ACC112 (cell line): ENCODE data around the gene KIF20B.
A peak's percentile ranks its signal among the peaks of the same experiment; 100 is the strongest.

Experiments used
- H2AFZ ChIP-seq: fragments of 200-600 bp; sonication (generic); one replicate; pipeline ENCODE4 v1.6.0; 2017; ENCODE audit warnings: antibody characterized with exemption, low read length; ENCODE audit not compliant: unreplicated experiment
- H3K27ac ChIP-seq: fragments of 200-600 bp; sonication (generic); 2 replicates; pipeline ENCODE4 v1.5.1; 2014; ENCODE audit warnings: low read depth, mild to moderate bottlenecking, antibody characterized with exemption, low read length, moderate library complexity
- H3K27me3 ChIP-seq: fragments of 200-600 bp; sonication (generic); 2 replicates; pipeline ENCODE4 v1.6.1; 2014; ENCODE audit warnings: mild to moderate bottlenecking, antibody characterized with exemption, low read length, moderate library complexity, mixed read lengths; ENCODE audit not compliant: insufficient read depth
- H3K36me3 ChIP-seq: fragments of 200-600 bp; sonication (generic); 2 replicates; pipeline ENCODE4 v1.6.1; 2016; ENCODE audit warnings: mild to moderate bottlenecking, antibody characterized with exemption, low read length, moderate library complexity, mixed read lengths; ENCODE audit not compliant: insufficient read depth
- H3K4me1 ChIP-seq: fragments of 200-600 bp; sonication (generic); one replicate; pipeline ENCODE4 v1.6.1; 2016; ENCODE audit warnings: low read length, mixed read lengths; ENCODE audit not compliant: insufficient read depth, unreplicated experiment, control insufficient read depth
- H3K4me3 ChIP-seq: fragments of 200-600 bp; sonication (generic); 2 replicates; pipeline ENCODE4 v1.5.1; 2014; ENCODE audit warnings: mild to moderate bottlenecking, low read depth, low read length
- H3K79me2 ChIP-seq: fragments of 200-600 bp; sonication (generic); one replicate; pipeline ENCODE4 v1.6.0; 2016; ENCODE audit warnings: low read length; ENCODE audit not compliant: control insufficient read depth, unreplicated experiment, insufficient read depth

KIF20B gene

DNA sequence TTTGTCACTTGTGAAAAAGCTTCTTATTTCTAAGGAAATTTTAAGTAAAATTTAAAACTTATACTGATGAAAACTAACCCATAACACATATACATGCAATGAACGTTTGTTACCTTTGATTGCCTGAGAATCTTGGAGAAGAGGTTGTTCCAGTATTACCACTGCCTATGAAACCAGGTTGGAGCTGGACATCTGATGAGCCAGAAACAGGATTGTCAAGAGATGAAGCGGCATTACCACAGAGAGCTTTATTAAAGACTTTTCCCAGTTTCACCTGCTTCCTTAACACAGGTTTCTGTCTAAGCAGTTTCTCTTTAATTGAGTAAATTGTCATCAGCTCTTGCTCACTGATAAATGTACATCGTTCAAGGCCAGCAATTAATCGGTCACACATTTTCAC is 9.0 kb upstream of the KIF20B start:
- H3K79me2 ChIP-seq, result no peaks in the 10 kb centered on the region
- no peak overlapping the region for H3K4me3 ChIP-seq
- H3K27me3 ChIP-seq, result no peaks in the 10 kb centered on the region
- no peaks in the 10 kb centered on the region for H3K36me3 ChIP-seq
- no peaks in the 10 kb centered on the region for H3K4me1 ChIP-seq
- no peak overlapping the region for H3K27ac ChIP-seq
- H2AFZ ChIP-seq, result no peak overlapping the region

DNA sequence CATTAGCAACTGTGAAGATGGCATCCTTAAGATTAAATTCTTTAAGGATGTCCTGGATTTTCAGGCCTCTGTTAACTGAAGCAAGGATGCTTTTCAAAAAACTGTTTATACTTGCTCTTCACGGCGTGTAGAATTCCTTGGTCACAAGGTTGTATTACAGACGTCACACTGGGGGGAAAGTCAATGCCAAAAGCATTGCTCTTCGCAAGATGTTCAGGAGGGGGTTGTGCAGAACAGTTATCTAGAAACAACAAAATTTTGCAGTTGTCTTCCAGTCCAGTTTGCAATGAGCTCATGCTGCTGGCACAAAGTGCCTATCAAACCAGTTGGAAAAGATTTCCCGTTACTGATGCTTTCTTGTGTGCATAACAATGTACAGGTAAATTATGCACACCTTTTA is 8.2 kb upstream of the KIF20B start:
- no peaks in the 10 kb centered on the region for H3K36me3 ChIP-seq
- H3K79me2 ChIP-seq, result no peaks in the 10 kb centered on the region
- no peaks in the 10 kb centered on the region for H3K27me3 ChIP-seq
- H3K4me1 ChIP-seq, result no peaks in the 10 kb centered on the region
- H2AFZ ChIP-seq, result no peak overlapping the region
- H3K27ac ChIP-seq, result no peak overlapping the region
- H3K4me3 ChIP-seq, result no peak overlapping the region

DNA sequence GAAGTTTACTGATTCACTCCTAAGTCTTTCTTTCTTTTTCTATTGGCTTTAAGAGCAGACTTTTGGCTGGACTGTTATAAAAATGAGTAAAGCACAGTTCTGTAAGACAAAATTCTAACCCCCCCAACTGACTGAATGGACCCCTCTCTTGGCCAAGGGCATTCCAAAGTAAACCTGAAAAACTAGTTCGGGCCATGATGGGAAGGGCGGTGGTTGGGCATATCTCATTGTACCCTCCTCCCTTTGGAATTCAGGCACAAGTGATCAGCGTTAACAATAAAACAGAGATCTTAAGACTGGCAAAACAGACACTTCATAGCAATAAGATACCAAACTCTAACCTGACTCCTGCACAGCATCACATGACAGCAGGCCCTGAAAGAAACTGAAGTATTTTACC is 6.1 kb upstream of the KIF20B start:
- Histone ChIP-seq H3K36me3 (no peaks in the 10 kb centered on the region), H3K79me2 (no peaks in the 10 kb centered on the region), H2AFZ (no peak overlapping the region)

DNA sequence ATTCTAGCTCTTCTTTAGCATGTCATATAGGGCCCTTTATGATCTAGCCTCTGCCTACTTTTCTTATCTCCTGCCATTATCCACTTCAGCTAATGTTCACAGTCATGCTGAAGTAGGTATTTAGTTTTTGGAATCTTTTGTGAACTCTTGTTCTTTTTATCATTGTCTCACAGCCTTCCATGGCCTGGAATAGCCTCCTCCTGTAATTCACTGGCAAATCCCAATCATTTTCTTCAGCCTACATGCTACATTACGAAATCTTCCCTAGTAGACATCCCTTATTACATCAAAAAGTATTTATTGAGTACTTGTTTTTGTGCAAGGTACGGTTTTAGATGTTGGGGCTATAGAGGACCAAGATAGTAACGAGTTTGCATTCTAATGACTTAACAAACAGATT is 3.4 kb upstream of the KIF20B start:
- no peak overlapping the region for H3K27ac ChIP-seq
- no peaks in the 10 kb centered on the region for H3K27me3 ChIP-seq
- H3K4me3 ChIP-seq, result no peak overlapping the region
- H3K79me2 ChIP-seq, result peaks cover 15% of the 10 kb centered on the region
- H3K36me3 ChIP-seq, result no peaks in the 10 kb centered on the region
- H2AFZ ChIP-seq, result no peak overlapping the region
- peaks cover 11% of the 10 kb centered on the region for H3K4me1 ChIP-seq

More for the DNA sequence above, 6.1 kb upstream of the KIF20B start:
- Histone ChIP-seq H3K27me3 (no peaks in the 10 kb centered on the region), H3K4me1 (peaks cover 6% of the 10 kb centered on the region), H3K4me3 (no peak overlapping the region), H3K27ac (no peak overlapping the region)

DNA sequence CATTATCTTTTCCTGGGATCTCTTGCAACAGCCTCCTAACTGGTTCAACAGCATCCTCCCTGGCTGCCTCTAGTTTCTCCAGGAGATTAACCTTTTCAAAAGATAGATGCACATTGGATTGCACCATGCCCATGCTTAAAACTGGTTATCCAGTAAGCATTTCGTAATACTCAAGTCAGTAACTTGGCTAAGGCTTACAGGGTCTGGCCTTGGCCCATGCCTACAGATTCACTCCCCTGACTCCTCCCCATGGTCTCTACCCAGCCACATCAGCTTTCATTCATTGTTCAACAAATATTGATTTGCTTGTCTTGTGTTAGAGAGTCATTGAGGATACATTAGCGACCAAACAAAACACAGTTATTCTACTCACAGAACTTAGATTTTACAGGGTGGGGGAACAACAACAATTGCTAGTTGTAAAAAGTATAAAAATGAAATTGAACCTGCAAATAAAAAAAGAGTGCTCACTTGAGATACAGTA is 1.8 kb upstream of the KIF20B start:
- H3K36me3 ChIP-seq, result no peaks in the 10 kb centered on the region
- peaks cover 16% of the 10 kb centered on the region for H3K4me1 ChIP-seq
- H3K4me3 ChIP-seq, result no peak overlapping the region
- H3K27me3 ChIP-seq, result no peaks in the 10 kb centered on the region
- no peak overlapping the region for H3K27ac ChIP-seq
- H2AFZ ChIP-seq, result no peak overlapping the region
- H3K79me2 ChIP-seq, result peaks cover 32% of the 10 kb centered on the region

DNA sequence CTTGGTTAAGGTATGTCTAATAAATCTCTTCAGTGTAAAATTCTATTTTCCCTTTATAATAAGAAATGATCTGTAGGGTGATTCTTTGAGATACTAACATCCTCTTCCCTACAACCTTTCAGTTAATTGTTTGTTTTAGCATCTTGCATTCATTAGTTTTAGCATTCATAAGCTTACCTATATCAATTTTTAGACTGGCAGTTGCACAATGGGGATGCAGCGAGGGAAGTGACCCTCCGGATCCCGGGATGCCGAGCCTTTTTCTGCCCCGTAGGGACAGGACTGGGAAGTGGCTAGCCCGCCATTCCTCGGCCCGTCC is 508 bp upstream of the KIF20B start:
- Histone ChIP-seq H3K27me3 (no peaks in the 10 kb centered on the region), H3K36me3 (no peaks in the 10 kb centered on the region), H3K4me3 (peak overlapping the region; percentile 91), H3K27ac (peak overlapping the region; percentile 39), H3K79me2 (peaks cover 44% of the 10 kb centered on the region), H3K4me1 (peaks cover 27% of the 10 kb centered on the region), H2AFZ (peak overlapping the region; percentile 81)

DNA sequence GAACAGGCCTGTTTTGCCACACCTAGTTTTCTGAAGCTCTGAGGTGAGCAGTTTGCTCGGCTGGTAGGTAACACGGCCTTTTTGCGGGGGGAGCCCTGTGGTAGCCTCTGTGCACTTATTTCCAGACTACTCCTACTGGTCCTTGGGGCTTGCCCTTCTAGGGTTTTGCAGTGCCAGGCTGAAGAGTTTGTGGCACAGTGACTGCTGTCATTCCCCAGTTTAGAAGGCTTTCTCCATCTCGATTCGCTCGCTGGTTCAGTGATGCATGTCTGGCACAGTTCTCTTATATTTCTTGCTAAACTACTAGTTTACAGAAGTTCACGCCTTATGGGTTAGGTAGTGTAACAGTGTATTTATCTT is 711 bp downstream of the KIF20B start:
- Histone ChIP-seq H3K79me2 (peaks cover 57% of the 10 kb centered on the region), H3K4me3 (peak overlapping the region; percentile 91), H3K36me3 (no peaks in the 10 kb centered on the region), H3K4me1 (peaks cover 32% of the 10 kb centered on the region), H2AFZ (no peak overlapping the region), H3K27me3 (no peaks in the 10 kb centered on the region), H3K27ac (peak overlapping the region; percentile 60)

DNA sequence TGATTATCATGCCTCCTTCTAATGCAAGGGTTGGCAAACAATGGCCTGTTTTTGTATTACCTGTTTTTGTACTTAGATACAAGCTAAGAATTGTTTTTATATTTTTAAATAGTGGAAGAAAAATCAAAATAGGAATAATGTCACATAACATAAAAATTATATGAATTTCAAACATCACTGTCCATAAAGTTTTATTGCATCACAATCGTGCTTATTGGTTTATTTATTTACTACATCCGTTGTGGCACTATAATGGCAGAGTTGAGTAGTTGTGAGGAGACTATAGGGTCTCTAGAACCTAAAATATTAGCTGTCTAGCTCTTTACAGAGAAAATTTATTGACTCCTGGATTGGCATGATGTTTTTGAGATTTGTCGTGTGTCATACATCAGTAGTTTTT is 4.1 kb downstream of the KIF20B start:
- Histone ChIP-seq H3K4me1 (peaks cover 32% of the 10 kb centered on the region), H3K4me3 (peak overlapping the region; percentile 8; the same call in 1 of the 2 replicates), H2AFZ (no peak overlapping the region), H3K36me3 (no peaks in the 10 kb centered on the region), H3K27ac (no peak overlapping the region), H3K79me2 (peaks cover 89% of the 10 kb centered on the region), H3K27me3 (no peaks in the 10 kb centered on the region)

DNA sequence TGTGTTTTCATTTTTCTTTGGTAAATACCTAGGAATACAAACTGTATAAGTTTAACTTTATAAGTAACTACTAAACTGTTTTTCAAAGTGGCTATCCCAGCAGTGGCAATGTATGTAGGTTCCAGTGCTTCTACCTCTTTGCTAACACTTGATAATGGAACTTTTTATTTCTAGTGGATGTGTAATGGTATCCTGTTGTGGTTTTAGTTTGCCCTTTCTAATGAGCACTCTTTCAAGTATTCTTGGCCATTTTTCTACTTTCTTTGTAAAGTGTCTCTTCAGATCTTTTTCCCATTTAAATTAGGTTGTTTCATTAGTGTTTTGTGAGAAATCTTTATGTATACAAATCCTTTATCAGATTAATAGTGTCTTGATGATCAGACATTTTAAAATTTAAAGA is 4.6 kb downstream of the KIF20B start:
- Histone ChIP-seq H3K36me3 (no peaks in the 10 kb centered on the region), H3K4me1 (peaks cover 32% of the 10 kb centered on the region), H2AFZ (no peak overlapping the region), H3K79me2 (peaks cover 94% of the 10 kb centered on the region), H3K27ac (peak overlapping the region; percentile 1; the same call in 1 of the 2 replicates), H3K27me3 (no peaks in the 10 kb centered on the region), H3K4me3 (peak overlapping the region; percentile 8)

DNA sequence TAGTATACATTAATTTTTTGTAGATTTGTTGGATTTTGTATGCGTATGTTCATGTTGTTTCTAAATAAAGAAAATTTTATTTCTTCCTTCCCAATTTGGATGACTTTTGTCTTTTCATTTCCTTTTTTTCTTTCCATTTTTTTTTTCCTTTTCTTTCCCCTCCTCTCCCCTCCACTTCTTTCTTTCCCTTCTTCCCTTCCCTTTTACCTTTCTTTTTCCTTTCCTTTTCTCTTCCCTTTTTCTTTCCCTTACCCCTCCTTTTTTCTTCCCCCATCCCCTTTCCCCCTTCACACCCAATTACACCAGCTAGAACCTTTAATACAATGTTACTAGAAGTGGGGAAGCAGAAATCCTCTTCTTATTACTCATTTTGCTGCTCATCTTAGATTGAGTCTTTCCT is 6.0 kb downstream of the KIF20B start:
- H3K27me3 ChIP-seq, result no peaks in the 10 kb centered on the region
- H3K79me2 ChIP-seq, result peaks cover 92% of the 10 kb centered on the region
- H3K36me3 ChIP-seq, result 0 out of 2 replicates have a peak, but pooled peaks cover 4% of the 10 kb centered on the region
- no peak overlapping the region for H3K4me3 ChIP-seq
- no peak overlapping the region for H3K27ac ChIP-seq
- peaks cover 32% of the 10 kb centered on the region for H3K4me1 ChIP-seq
- no peak overlapping the region for H2AFZ ChIP-seq

DNA sequence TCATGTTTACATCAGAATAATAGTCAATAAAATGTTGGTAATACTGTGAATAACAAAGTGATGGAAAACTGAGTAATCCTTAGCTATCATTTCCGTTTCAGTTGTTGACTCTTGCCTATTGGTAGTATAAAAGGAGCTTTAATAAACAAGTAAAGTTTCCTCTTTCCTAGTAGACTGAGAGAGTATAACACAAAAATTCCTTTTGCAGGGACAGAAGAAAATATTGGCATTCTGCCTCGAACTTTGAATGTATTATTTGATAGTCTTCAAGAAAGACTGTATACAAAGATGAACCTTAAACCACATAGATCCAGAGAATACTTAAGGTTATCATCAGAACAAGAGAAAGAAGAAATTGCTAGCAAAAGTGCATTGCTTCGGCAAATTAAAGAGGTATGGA is 9.4 kb downstream of the KIF20B start:
- Histone ChIP-seq H3K36me3 (0 out of 2 replicates have a peak, but pooled peaks cover 5% of the 10 kb centered on the region), H3K79me2 (peaks cover 60% of the 10 kb centered on the region), H3K4me3 (no peak overlapping the region), H3K27ac (no peak overlapping the region), H3K27me3 (no peaks in the 10 kb centered on the region), H2AFZ (peak overlapping the region; percentile 46), H3K4me1 (peaks cover 13% of the 10 kb centered on the region)
